Measurements from ENCODE around the gene RMI1.

Gene RMI1

DNA sequence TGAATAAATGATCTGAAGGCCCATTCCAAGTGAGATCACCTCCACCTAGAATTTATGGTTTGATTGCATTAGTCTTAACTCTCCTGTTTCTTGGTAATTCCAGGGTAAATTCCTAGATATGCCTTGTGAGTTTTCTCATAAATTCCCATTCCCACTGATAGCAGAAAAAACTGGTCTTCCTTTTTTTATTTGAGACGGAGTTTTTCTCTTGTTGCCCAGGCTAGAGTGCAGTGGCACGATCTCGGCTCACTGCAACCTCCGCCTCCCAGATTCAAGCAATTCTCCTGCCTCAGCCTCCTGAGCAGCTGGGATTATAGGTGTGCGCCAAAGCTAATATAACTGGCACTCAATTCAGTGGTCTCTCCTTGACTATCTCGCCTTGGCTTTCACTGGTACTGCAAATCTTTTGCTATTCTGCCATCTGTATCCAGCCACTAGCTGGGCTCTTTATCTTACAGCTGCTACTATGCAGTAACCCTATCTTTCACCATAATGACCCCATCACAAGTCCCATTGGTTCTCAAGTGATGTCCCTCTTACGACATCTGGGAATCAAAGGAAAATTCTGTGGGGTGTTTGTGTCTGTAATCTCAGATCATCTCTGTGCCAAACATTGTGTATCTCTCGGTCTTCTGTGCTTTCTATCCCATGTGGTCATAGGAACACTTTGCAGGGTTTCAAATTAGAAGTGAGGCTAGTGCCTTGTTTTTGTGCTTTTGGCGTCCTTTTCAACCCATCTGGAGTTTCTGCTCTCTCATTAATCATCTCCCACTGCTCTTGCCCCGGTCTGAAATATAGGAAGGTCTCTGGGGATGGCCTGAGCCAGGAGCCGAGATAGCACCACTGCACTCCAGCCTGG lies 15.0 kb upstream of the RMI1 start:
- TF ChIP-seq CTCF (IDR thresholded peaks at IDR 0.05; ENCODE audit: low read depth, low read length, missing control alignments) = no peak
- DNase-seq (ENCODE audit: extremely low read depth, low read depth) = no peak

GRCh38 chr9:83966209-83966582 lies 14.4 kb upstream of the RMI1 start:
- no peak overlapping the region for H3K4me3 ChIP-seq (replicated peaks; ENCODE audit: low read depth, low read length)
- TF ChIP-seq CTCF (IDR thresholded peaks at IDR 0.05; ENCODE audit: low read depth, low read length, missing control alignments) = no peak
- DNase-seq (ENCODE audit: extremely low read depth, low read depth) = no peak

More for the DNA sequence above, 15.0 kb upstream of the RMI1 start:
- no peak overlapping the region for H3K4me3 ChIP-seq (replicated peaks; ENCODE audit: low read depth, low read length)

GRCh38 chr9:83967073-83967472 lies 13.5 kb upstream of the RMI1 start:
- no peak for TF ChIP-seq CTCF (IDR thresholded peaks at IDR 0.05; ENCODE audit: low read depth, low read length, missing control alignments)
- no peak for DNase-seq (ENCODE audit: extremely low read depth, low read depth)
- no peak overlapping the region for H3K4me3 ChIP-seq (replicated peaks; ENCODE audit: low read depth, low read length)

GRCh38 chr9:83969602-83970001 lies 11.0 kb upstream of the RMI1 start:
- no peak for DNase-seq (ENCODE audit: extremely low read depth, low read depth)
- no peak for TF ChIP-seq CTCF (IDR thresholded peaks at IDR 0.05; ENCODE audit: low read depth, low read length, missing control alignments)
- H3K4me3 ChIP-seq (replicated peaks; ENCODE audit: low read depth, low read length) = no peak overlapping the region

- H3K4me3 ChIP-seq (replicated peaks; ENCODE audit: low read depth, low read length) = no peak overlapping the region
- DNase-seq (ENCODE audit: extremely low read depth, low read depth) = no peak
- TF ChIP-seq CTCF (IDR thresholded peaks at IDR 0.05; ENCODE audit: low read depth, low read length, missing control alignments) = no peak
These were observed 9.1 kb upstream of the RMI1 start for GRCh38 chr9:83971485-83971884.

GRCh38 chr9:83972286-83972685 lies 8.3 kb upstream of the RMI1 start:
- no peak for TF ChIP-seq CTCF (IDR thresholded peaks at IDR 0.05; ENCODE audit: low read depth, low read length, missing control alignments)
- no peak overlapping the region for H3K4me3 ChIP-seq (replicated peaks; ENCODE audit: low read depth, low read length)
- no peak for DNase-seq (ENCODE audit: extremely low read depth, low read depth)
